ENCODE results near the gene SCYL1.
A peak's percentile ranks its signal among the peaks of the same experiment; 100 is the strongest.

Gene SCYL1

GRCh38 chr11:65586676-65587075, 61.8 kb downstream of the SCYL1 start:
- DNase-seq: peak; percentile 37

Measured in suppressor macrophage treated with lipopolysaccharide for 4 hours (primary cell).